Vagina (tissue), 2 donors: ENCODE results near the gene ZP4.

Experiments used
- CTCF ChIP-seq, 3 experiments: fragments of 450-650 bp in 2 of 3; fragments of 200-600 bp in 1 of 3; sonication (generic) in 1 of 3; IDR thresholded peaks; one replicate each; pipeline ENCODE4 v1.5.1; 2017 to 2019; ENCODE audit warnings: antibody characterized with exemption in 3 of 3, mild to moderate bottlenecking in 2 of 3, moderate library complexity in 2 of 3
- POLR2AphosphoS5 ChIP-seq, 2 donors: sonication (generic); formaldehyde crosslinking; IDR thresholded peaks; one replicate each; pipeline ENCODE4 v1.9.0; 2017; ENCODE audit warnings: antibody characterized with exemption in 2 of 2, mild to moderate bottlenecking in 2 of 2, low read depth in 1 of 2; ENCODE audit not compliant: insufficient read depth in 1 of 2

- TF ChIP-seq CTCF (IDR thresholded peaks at IDR 0.05) (no peak), POLR2AphosphoS5 (IDR thresholded peaks at IDR 0.05; ENCODE audit: insufficient read depth in 1 of 2, low read depth in 1 of 2) (no peak)
These were observed 3.2 kb downstream of the ZP4 start for GRCh38 chr1:237887542-237887941.
